Large intestine (tissue), 3 donors: ENCODE measurements around the gene SDHB. TPM values are rescaled to one million over a fixed set of nuclear protein-coding genes. Genes with fewer than 3 reads are reported as not detected.
A peak's percentile ranks its signal among the peaks of the same experiment; 100 is the strongest.

Source experiments
- DNase-seq, 2 donors: peaks; one replicate each; pipeline versions ENCODE4 v3.0.0 to v3.0.0-alpha.2; 2013
- H3K27ac ChIP-seq: one replicate; pipeline ENCODE4 v1.5.1; 2013; ENCODE audit warnings: low read length
- H3K27me3 ChIP-seq: 2 replicates; pipeline ENCODE4 v1.6.1; 2013; ENCODE audit warnings: low read length; ENCODE audit not compliant: control insufficient read depth, insufficient read depth
- H3K36me3 ChIP-seq: 2 replicates; pipeline ENCODE4 v1.6.1; 2013; ENCODE audit warnings: low read length; ENCODE audit not compliant: control insufficient read depth, insufficient read depth
- H3K4me1 ChIP-seq: one replicate; pipeline ENCODE4 v1.6.1; 2013; ENCODE audit warnings: low read length; ENCODE audit not compliant: control insufficient read depth, insufficient read depth
- H3K4me3 ChIP-seq: one replicate; pipeline ENCODE4 v1.5.1; 2013; ENCODE audit warnings: low read length
- H3K9me3 ChIP-seq: one replicate; pipeline ENCODE4 v1.6.1; 2013; ENCODE audit warnings: mild to moderate bottlenecking, low read depth, low read length, moderate library complexity; ENCODE audit not compliant: control insufficient read depth
- WGBS: methylation state at CpG from one replicate; pipeline ENCODE4 v1.1.5; 2013; ENCODE audit warnings: low lambda C conversion rate; ENCODE audit not compliant: insufficient coverage; 5-methylcytosine and 5-hydroxymethylcytosine counted together
- polyA plus RNA-seq: library from polyadenylated mRNA; unstranded; fragments of 120-200 nt; gene quantifications from one replicate; pipeline ENCODE4 v1.2.1, GENCODE V29; 2013

The SDHB gene
- polyA plus RNA-seq, 1 donor: 122 TPM

DNA sequence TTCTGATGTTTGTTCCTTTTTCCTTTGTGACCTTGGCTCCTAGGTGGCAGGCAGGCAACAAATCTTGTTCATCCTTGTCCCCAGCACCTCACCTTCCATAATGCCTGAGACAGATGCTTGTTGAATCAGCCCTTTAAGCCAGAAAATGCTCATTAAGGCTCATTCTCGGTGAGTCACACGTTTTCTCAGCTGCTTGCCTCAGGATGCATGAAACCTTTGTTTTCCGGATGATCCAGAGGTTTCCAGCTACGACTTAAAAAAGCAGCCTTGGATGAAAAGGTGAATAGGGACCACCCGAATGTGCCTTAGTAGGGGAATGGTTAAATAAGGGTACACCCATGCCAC is 37.5 kb downstream of the SDHB start:
- Histone ChIP-seq H3K9me3 (no peaks in the 10 kb centered on the region), H3K36me3 (peaks cover 32% of the 10 kb centered on the region), H3K27me3 (no peaks in the 10 kb centered on the region), H3K4me3 (no peak overlapping the region), H3K4me1 (peaks cover 5% of the 10 kb centered on the region), H3K27ac (no peak overlapping the region)
- WGBS: no CpG with 5 or more reads among the region's 5 CpGs
- no peak for DNase-seq

DNA sequence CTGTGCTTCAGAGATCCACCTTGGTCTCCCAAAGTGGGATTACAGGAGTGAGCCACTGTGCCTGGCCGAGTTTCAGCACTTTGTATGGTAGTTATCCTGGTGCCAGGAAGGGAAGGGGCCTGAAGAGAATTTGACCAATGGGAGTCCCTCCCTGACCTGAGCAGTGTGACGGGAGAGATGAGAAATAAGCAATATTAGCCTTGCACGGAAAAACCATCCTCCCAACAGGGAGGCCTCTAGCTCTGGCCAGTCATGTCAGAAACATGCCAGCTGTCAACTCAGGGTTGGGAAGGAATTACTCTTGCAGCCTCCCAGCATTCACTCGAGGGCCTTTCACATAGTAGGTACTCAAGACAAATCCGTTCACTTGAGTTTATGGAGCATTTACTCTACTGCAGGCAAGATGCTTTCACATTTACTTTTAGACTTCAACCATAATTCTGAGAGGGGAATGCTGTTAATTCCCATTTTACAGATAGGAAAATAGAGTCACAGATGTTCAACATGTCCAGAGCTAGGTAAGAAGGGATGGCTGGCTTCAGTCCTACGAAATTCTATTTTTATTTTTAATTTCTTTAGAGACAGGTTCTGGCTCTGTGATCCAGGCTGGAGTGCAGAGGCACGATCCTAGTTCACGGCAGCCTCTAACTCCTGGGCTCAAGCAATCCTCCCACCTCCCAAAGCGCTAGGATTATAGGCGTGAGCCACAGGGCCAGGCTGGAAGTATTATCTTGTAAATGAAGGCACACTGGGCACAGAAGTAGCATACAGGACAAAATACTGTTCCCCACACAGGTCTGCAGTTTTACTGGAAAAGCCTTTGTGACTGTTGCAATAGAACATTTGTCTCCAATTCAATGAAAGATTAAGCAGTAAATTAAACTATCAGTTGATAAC is 38.9 kb downstream of the SDHB start:
- Histone ChIP-seq H3K4me1 (peaks cover 12% of the 10 kb centered on the region), H3K4me3 (no peak overlapping the region), H3K36me3 (peaks cover 18% of the 10 kb centered on the region), H3K27ac (no peak overlapping the region), H3K27me3 (no peaks in the 10 kb centered on the region), H3K9me3 (no peaks in the 10 kb centered on the region)
- no CpG with 5 or more reads among the region's 10 CpGs for WGBS
- no peak for DNase-seq

DNA sequence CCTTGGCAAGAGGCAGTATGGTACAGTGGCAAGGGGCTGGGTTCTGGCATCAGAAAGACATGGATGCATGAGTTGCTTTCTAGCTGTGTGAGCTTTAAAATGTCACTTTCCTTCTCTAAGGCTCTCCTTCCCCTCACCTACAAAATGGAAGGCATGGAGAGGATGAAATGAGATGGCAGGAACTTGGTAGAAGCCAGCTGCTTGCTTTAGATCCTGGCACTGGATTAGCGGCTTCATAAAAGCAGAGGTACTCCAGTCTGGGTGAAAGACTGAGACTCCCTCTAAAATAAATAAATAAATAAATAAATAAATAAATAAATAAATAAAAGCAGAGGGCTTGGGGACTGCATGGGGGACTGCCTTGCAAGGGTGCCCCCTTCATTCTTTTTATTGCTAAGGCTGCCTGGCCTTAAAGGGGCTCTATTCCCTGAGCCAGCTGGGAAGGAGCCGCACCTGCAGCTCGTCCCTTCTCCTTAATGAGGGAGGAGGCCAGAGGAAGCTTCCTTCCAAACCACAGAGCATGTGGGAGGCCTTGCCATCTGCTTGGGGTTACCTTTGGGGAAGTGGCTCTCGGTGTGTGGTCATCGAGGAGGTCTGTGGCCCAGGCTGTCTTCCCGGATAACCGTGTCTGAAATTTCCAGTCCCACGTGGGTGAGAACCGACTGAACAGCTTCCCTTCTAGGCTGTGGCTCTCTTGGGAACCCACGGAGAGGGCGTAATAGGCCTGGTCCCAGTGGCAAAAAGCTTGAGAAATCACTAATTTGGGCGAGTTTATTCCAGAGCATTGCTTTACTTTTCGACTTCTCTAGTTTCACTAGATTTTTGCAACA is 40.1 kb downstream of the SDHB start:
- peaks cover 6% of the 10 kb centered on the region for H3K36me3 ChIP-seq
- H3K9me3 ChIP-seq: no peaks in the 10 kb centered on the region
- H3K4me1 ChIP-seq: peaks cover 12% of the 10 kb centered on the region
- no peak overlapping the region for H3K4me3 ChIP-seq
- WGBS: no CpG with 5 or more reads among the region's 13 CpGs
- no peak for DNase-seq
- no peak overlapping the region for H3K27ac ChIP-seq
- H3K27me3 ChIP-seq: no peaks in the 10 kb centered on the region

DNA sequence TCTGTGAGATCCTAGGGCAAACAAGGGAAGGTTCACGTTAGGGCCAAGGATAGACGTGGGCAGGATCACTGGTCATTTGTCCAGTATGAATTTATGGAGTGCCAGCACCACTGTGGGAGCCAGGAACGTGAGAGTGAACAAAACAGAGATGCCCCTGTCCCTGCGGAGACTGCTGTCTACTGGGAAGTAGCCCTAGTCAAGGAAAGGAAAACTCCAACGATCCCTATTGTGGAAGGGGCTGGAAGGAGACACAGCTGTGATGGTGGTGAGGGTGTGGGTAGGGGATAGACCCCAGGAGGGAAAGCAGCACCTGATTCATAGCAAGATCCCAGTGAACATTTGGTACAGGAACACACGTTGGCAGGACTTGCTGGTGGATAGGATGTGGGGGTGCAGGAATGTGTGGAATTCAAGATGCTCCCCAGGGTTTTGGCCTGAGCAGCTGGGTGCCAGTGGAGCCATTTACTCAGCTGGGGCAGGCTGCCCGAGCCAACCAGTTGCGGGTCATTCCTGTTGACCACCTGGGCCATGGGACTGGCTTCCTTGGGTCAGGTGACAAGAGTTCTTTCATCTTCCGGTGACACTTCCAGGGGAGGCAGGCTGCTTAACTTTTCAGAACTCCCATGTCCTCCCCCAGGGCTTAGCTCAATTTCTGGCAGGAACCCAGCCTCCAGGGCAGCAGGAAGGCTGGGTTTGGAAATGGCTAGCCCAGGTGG is 40.9 kb downstream of the SDHB start:
- Histone ChIP-seq H3K4me1 (peaks cover 12% of the 10 kb centered on the region), H3K27me3 (no peaks in the 10 kb centered on the region), H3K9me3 (no peaks in the 10 kb centered on the region), H3K36me3 (peaks cover under 1% of the 10 kb centered on the region), H3K4me3 (no peak overlapping the region), H3K27ac (no peak overlapping the region)
- DNase-seq: no peak
- no CpG with 5 or more reads among the region's 9 CpGs for WGBS

DNA sequence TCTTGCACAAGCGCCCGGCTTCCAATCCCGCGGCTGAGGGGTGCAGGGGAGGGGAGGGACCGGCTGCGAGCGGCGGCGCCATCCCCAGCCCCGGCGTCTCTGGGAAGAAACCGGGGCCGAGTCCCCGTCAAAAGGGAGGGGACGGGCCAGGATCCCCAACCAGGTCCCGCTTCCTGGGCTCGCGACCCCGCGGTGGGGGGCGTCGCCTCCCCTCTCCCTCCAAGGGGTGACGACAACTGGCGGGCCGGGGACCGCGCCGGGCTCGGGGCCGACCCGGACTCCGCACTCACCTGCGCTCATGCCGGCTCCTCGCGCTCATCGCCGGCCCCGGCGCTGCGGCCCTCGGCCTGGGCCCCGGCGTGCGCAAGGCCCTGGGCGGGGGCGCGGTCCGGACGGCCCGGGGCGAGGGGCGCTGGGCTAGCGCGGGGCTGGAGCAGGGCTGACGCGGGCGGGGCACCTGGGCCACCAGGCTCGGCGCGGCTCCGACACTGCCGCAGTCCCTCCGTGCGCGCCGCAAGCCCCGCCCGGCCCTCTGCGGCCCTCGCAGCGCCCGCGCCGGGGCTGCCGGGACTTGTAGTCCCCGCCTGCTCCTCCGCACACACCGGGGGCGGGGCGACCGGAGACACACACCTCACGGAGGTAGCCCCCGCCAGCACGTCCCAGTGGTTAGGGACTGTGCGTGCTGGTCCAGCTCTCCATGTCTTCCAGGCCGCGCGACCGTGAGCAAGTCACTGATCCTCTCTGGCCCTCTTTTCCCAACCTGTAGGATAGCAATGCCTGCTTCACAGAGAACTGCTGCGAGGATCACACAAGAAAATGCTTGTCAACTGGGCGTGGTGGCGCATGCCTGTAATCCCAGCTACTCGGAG is 42.2 kb downstream of the SDHB start, which contains the start of gene ATP13A2:
ATP13A2 (minus strand) TSS at position 490 of the 869 bp plus-strand sequence; CDS start at position 300, 190 bp downstream.
- Histone ChIP-seq H3K36me3 (no peaks in the 10 kb centered on the region), H3K4me1 (peaks cover 12% of the 10 kb centered on the region), H3K27ac (no peak within 1 kb of the TSS), H3K4me3 (peak within 1 kb of the TSS; percentile 67), H3K27me3 (no peaks in the 10 kb centered on the region), H3K9me3 (no peaks in the 10 kb centered on the region)
- DNase-seq: peak; percentile 83 to 93
- WGBS: no CpG with 5 or more reads among the region's 94 CpGs

DNA sequence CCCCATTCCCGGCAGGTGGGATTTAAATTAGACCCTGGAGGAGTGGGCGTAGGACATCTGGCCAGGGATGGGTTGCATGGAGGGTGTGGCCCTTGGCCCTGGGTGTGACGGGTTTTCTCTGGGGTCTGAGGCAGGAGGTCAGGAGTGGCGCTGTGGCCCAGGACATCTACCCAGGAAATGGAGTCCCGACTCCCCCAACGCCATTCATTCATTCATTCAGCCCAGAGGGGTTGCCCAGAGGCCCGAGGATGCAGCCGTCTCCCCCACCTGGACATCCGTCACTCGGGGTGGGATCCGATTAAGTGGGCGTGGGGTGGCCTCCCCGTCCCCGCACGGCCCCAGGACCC is 42.8 kb downstream of the SDHB start:
- Histone ChIP-seq H3K4me1 (peaks cover 9% of the 10 kb centered on the region), H3K27ac (no peak overlapping the region)
- no peak for DNase-seq

DNA sequence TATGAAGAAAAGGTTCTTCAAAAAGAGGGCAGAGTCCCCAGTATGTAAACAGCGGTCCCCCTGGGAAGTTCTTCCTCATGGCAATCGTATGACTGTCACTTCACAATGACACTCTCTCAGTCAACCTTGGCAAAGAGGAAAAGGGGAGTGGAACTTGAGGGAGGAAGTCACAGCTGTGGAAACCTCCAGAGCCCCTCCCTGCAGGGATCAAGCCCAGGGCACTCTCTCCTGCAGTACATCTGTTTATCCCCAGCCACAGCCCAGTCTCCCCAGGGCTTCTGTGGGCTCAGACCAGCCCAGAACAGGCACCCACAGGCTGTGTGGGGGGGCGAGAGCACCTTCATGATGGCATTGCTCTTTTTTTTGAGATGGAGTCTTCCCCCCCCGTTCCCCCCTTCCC is 44.1 kb downstream of the SDHB start:
- Histone ChIP-seq H3K4me3 (no peak overlapping the region), H3K27me3 (no peaks in the 10 kb centered on the region)
- DNase-seq: peak in 1 of 2 donors; percentile 45

More for the DNA sequence above, 42.8 kb downstream of the SDHB start:
- Histone ChIP-seq H3K9me3 (no peaks in the 10 kb centered on the region), H3K27me3 (no peaks in the 10 kb centered on the region), H3K36me3 (no peaks in the 10 kb centered on the region), H3K4me3 (peak overlapping the region; percentile 67)
- no CpG with 5 or more reads among the region's 15 CpGs for WGBS

DNA sequence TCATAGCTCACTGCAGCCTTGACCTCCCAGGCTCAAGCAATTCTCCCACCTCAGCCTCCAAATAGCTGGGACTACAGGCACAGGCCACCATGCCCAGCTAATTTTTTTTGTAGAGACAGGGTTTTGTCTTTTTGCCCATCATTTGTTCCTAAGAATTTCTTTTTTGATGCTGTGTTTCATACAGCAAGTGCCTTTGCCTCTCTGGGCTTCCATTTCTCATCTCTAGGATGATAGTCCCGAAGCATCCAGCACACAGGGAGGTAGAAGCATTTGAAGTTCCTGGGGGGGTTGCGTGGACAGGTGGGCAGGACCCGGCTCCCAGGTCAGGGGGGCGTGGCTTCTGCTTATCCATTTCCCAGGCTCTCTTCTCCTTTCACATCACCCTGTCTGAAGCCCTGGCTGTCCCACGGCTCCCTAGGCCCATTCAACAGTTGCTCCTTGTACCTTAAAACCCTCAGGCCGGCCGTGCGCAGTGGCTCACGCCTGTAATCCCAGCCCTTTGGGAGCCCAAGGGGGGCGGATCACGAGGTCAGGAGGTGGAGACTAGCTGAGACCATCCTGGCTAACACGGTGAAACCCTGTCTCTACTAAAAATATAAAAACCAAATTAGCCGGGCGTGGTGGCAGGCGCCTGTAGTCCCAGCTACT is 45.5 kb downstream of the SDHB start:
- DNase-seq: no peak
- no CpG with 5 or more reads among the region's 15 CpGs for WGBS
- H3K27ac ChIP-seq: no peak overlapping the region
- H3K9me3 ChIP-seq: no peaks in the 10 kb centered on the region
- peaks cover 8% of the 10 kb centered on the region for H3K4me1 ChIP-seq
- H3K36me3 ChIP-seq: peaks cover 16% of the 10 kb centered on the region
- H3K27me3 ChIP-seq: no peaks in the 10 kb centered on the region
- no peak overlapping the region for H3K4me3 ChIP-seq

More for the DNA sequence above, 44.1 kb downstream of the SDHB start:
- no CpG with 5 or more reads among the region's 4 CpGs for WGBS
- H3K27ac ChIP-seq: no peak overlapping the region
- H3K36me3 ChIP-seq: peaks cover 8% of the 10 kb centered on the region
- H3K9me3 ChIP-seq: no peaks in the 10 kb centered on the region
- peaks cover 8% of the 10 kb centered on the region for H3K4me1 ChIP-seq

DNA sequence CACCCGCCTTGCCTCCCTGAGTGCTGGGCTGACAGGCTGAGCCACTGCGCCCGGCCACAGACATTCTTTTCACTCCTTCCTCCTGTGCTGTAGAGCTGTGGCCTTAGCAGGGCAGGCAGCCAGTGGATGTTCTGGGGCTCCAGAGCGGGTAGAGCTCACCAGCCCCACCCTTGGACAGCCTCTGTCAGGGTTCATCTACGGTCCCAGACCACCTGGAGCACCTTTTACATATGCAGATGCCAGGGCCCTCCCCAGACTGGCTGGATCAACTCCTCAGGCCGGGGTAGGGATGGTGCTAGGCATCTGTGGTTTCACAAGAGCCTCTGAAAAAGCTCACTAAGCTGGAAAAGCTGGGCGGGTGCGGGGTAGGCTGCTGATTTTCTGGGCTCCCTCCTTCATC is 46.7 kb downstream of the SDHB start:
- Histone ChIP-seq H3K36me3 (peaks cover 26% of the 10 kb centered on the region), H3K4me1 (peaks cover 8% of the 10 kb centered on the region), H3K27me3 (no peaks in the 10 kb centered on the region), H3K9me3 (no peaks in the 10 kb centered on the region), H3K27ac (no peak overlapping the region), H3K4me3 (no peak overlapping the region)
- no peak for DNase-seq
- no CpG with 5 or more reads among the region's 8 CpGs for WGBS
